Thoracic aorta (tissue), 2 donors: ENCODE data around the gene DSTN. TPM values are rescaled to one million over a fixed set of nuclear protein-coding genes. Genes with fewer than 3 reads are reported as not detected.
A peak's percentile ranks its signal among the peaks of the same experiment; 100 is the strongest.

Experiments
- ATAC-seq: fragments of 150-250 bp; one replicate; pipeline ENCODE4 v1.8.0; 2017; ENCODE audit warnings: low read depth; ENCODE audit not compliant: insufficient number of reproducible peaks, low FRiP score
- DNase-seq: peaks from one replicate; pipeline ENCODE4 v3.0.0-alpha.2; 2020; ENCODE audit warnings: low spot score
- H3K27ac ChIP-seq, 2 donors: fragments of 200-600 bp; sonication (generic); 1 replicate in 1 of 2; 2 replicates in 1 of 2; pipeline ENCODE4 v1.5.1; 2016; ENCODE audit warnings: mild to moderate bottlenecking in 2 of 2, moderate library complexity in 2 of 2
- H3K27me3 ChIP-seq: fragments of 200-600 bp; sonication (generic); replicated peaks from 2 replicates; pipeline ENCODE4 v1.6.0; 2016; ENCODE audit warnings: mild to moderate bottlenecking; ENCODE audit not compliant: insufficient read depth
- H3K36me3 ChIP-seq: fragments of 200-600 bp; sonication (generic); one replicate; pipeline ENCODE4 v1.5.1; 2016
- H3K4me1 ChIP-seq, 2 donors: fragments of 200-600 bp; sonication (generic); 1 replicate in 1 of 2; 2 replicates in 1 of 2; pipeline versions ENCODE4 v1.5.1 to v1.6.0; 2016; ENCODE audit warnings: low read depth in 2 of 2, mild to moderate bottlenecking in 1 of 2; ENCODE audit not compliant: control insufficient read depth in 1 of 2
- H3K4me3 ChIP-seq: fragments of 200-600 bp; sonication (generic); 2 replicates; pipeline ENCODE4 v1.5.1; 2016; ENCODE audit warnings: mild to moderate bottlenecking
- H3K9me3 ChIP-seq: fragments of 200-600 bp; sonication (generic); 2 replicates; pipeline ENCODE4 v1.5.1; 2016
- CTCF ChIP-seq: fragments of 200-600 bp; sonication (generic); IDR thresholded peaks from one replicate; pipeline ENCODE4 v1.5.1; 2019; ENCODE audit warnings: antibody characterized with exemption
- total RNA-seq, 2 donors: library from RNA; depleted of rRNA; stranded (reverse); fragments of >200 nt; gene quantifications; one replicate each; pipeline versions ENCODE4 v1.1.0 to v1.2.3, GENCODE V29; 2016

DSTN gene
- total RNA-seq, 2 donors from 2014 or later: 1,342 to 1,977 TPM

GRCh38 chr20:17543531-17544131 is 26.2 kb upstream of the DSTN start:
- no peaks in the 10 kb centered on the region for H3K9me3 ChIP-seq
- ATAC-seq (no peak), DNase-seq (no peak)
- H3K36me3 ChIP-seq: no peaks in the 10 kb centered on the region
- peak overlapping the region; percentile 19 for H3K4me3 ChIP-seq
- H3K27me3 ChIP-seq: no peaks in the 10 kb centered on the region
- H3K4me1 ChIP-seq: peaks cover 37 to 44% of the 10 kb centered on the region in 2 donors
- no peak for TF ChIP-seq CTCF
- peak overlapping the region; percentile 57 to 73 for H3K27ac ChIP-seq

DNA sequence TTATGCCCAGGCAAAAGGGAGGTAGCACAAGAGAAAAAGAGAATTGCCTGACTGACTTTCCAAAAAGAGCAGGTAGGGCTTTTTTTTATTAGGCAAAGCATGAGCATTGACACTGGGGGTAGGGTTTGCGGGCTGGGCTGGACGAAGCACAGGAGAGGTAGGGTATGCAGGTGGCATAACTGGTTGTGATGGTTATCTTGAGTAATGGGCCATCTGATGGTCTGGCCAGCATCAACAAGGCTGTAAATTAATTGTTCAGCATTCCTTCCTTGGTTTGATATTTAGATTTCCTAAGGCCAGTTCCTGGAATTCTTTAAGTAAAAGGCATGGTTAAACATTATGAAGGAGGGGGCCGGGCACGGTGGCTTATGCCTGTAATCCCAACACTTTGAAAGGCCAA is 24.7 kb upstream of the DSTN start:
- H3K9me3 ChIP-seq: no peaks in the 10 kb centered on the region
- no peak for TF ChIP-seq CTCF
- DNase-seq (no peak), ATAC-seq (no peak)
- H3K27ac ChIP-seq: peak overlapping the region in 1 of 2 donors; percentile 67
- peaks cover 34 to 44% of the 10 kb centered on the region in 2 donors for H3K4me1 ChIP-seq
- H3K27me3 ChIP-seq: no peaks in the 10 kb centered on the region
- no peaks in the 10 kb centered on the region for H3K36me3 ChIP-seq
- no peak overlapping the region for H3K4me3 ChIP-seq

DNA sequence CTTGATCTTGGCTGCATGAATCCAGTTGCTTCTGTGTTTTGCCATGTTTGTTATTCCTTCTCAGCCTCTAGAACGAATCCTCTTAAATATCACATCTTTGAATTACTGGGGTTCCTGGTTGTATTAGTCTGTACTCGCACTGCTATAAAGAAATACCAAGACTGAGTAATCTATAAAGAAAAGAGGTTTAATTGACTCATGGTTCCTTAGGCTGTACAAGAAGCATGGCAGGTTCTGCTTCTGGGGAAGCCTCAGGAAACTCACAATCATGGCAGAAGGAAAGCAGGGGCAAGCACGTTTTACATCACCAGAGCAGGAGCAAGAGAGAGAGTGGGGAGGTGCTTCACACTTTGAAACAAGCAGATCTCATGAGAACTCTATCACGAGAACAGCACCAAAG is 20.7 kb upstream of the DSTN start:
- no peak for ATAC-seq
- H3K4me1 ChIP-seq: peaks cover 9 to 35% of the 10 kb centered on the region in 2 donors
- H3K9me3 ChIP-seq: no peaks in the 10 kb centered on the region
- H3K4me3 ChIP-seq: no peak overlapping the region
- no peaks in the 10 kb centered on the region for H3K27me3 ChIP-seq
- DNase-seq: no peak
- no peak for TF ChIP-seq CTCF
- H3K36me3 ChIP-seq: no peaks in the 10 kb centered on the region
- H3K27ac ChIP-seq: peak overlapping the region; percentile 20 to 67

DNA sequence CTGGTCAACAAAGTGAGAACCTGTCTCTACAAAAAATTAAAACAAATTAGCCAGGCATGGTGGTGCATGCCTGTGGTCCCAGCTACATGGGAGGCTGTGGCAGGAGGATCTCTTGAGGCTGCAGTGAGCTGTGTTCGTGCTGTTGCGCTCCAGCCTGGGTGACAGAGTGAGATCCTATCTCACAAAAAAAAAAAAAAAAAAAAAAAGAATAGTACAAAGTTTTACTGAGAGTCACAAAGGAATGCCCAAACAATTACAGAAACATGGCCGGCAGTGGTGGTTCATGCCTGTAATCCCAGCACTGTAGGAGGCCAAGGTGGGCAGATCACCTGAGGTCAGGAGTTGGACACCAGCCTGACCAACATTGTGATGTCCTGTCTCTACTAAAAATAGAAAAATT is 14.8 kb upstream of the DSTN start:
- no peak for TF ChIP-seq CTCF
- H3K36me3 ChIP-seq: no peaks in the 10 kb centered on the region
- ATAC-seq: no peak
- no peak overlapping the region for H3K4me3 ChIP-seq
- no peaks in the 10 kb centered on the region for H3K9me3 ChIP-seq
- H3K27ac ChIP-seq: peak overlapping the region; percentile 54 to 98
- H3K27me3 ChIP-seq: no peaks in the 10 kb centered on the region
- DNase-seq: no peak
- peaks cover 32 to 61% of the 10 kb centered on the region in 2 donors for H3K4me1 ChIP-seq

DNA sequence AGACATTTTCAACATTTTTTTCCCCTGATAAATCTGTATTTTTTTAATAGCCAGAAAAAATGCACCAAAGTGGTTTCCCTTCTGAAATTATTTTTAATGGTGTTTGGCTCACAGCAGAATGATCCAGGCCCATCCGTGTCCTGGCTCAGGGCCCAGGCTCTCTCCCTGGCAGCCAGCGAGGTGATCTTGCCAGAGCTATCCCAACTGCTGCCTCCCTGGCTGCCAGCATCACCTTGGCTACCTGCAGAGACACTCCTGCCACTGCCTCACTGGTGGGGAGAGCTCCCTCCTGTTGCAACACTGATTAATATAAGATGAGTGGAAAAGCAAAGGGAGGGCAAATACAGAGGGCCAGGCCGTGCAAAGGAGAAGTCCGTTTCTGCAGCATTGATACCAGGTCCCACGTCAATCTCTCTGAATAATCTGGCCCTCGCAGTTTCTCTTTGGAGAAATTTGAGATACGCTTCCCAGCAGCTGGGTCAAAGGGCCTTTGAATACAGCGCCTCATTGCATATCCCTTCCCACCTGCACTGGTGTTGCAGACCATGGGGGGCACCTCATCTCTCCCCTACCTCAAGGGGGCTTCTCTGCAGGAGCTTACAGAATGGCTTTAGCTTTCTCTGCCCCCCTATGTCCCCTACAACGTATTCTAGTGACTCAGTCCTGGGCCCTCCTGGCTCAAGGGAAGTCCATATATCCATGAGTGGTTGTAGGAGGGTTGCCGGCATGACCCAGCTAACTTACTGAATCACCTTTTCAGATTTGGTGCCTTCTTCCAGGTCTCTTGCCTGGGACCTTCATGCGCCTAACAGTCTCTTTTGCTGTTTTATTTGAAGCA is 12.8 kb upstream of the DSTN start:
- no peak for DNase-seq
- ATAC-seq: no peak
- no peak for TF ChIP-seq CTCF
- Histone ChIP-seq H3K9me3 (no peaks in the 10 kb centered on the region), H3K36me3 (no peaks in the 10 kb centered on the region), H3K4me1 (peaks cover 46 to 68% of the 10 kb centered on the region in 2 donors), H3K4me3 (peak overlapping the region; percentile 38), H3K27ac (peak overlapping the region; percentile 98), H3K27me3 (no peaks in the 10 kb centered on the region)
